Psoas muscle (tissue), 8 donors: ENCODE data around the gene NFKB1. TPM values are rescaled to one million over a fixed set of nuclear protein-coding genes. Genes with fewer than 3 reads are reported as not detected.

Source experiments
- ATAC-seq, 4 donors: fragments of 200-7000 bp; cut with Tn5 transposase; one replicate each; pipeline ENCODE4 v1.9.1; 2020; ENCODE audit warnings: moderate library complexity in 3 of 4, mild to moderate bottlenecking in 2 of 4
- DNase-seq, 2 donors: peaks; one replicate each; pipeline ENCODE4 v3.0.0-alpha.2; 2020
- H3K27ac ChIP-seq: fragments of 200-600 bp; one replicate; pipeline ENCODE4 v1.8.0; 2022
- H3K27me3 ChIP-seq, 3 donors: fragments of 200-600 bp in 1 of 3; one replicate each; pipeline versions ENCODE4 v1.6.1 to v1.8.0; 2013 to 2022; ENCODE audit warnings: low read length in 2 of 3, mild to moderate bottlenecking in 2 of 3, moderate library complexity in 1 of 3; ENCODE audit not compliant: insufficient read depth in 3 of 3
- H3K36me3 ChIP-seq, 2 donors: fragments of 200-600 bp in 1 of 2; one replicate each; pipeline versions ENCODE4 v1.6.1 to v1.8.0; 2013 to 2022; ENCODE audit warnings: low read depth in 1 of 2, mild to moderate bottlenecking in 1 of 2, moderate library complexity in 1 of 2; ENCODE audit not compliant: insufficient read depth in 1 of 2
- H3K4me1 ChIP-seq: fragments of 200-600 bp; one replicate; pipeline ENCODE4 v1.8.0; 2022
- H3K4me3 ChIP-seq: fragments of 200-600 bp; one replicate; pipeline ENCODE4 v1.8.0; 2022; ENCODE audit warnings: mild to moderate bottlenecking
- H3K9me3 ChIP-seq: fragments of 200-600 bp; one replicate; pipeline ENCODE4 v1.8.0; 2022
- CTCF ChIP-seq: fragments of 200-600 bp; IDR thresholded peaks from one replicate; pipeline ENCODE4 v1.8.0; 2022; ENCODE audit warnings: antibody characterized with exemption
- WGBS, 3 donors: extraction: QIAGEN DNeasy Blood & Tissue Kit; methylation state at CpG; one replicate each; pipeline versions ENCODE4 v1.1.6 to v1.1.7; 2013; 5-methylcytosine and 5-hydroxymethylcytosine counted together
- intact Hi-C, 2 donors: fragments of 100-400 bp; cut with DNase I; formaldehyde crosslinking; loops; one replicate each; pipeline versions ENCODE4 v1.11.0 to v1.14.2; 2022
- polyA plus RNA-seq, 3 donors: library from polyadenylated mRNA; stranded (reverse); fragments of 200-250 nt; gene quantifications; one replicate each; pipeline ENCODE4 v1.2.3, GENCODE V29; 2013
- total RNA-seq, 4 donors: library from RNA; stranded (reverse); fragmentation: NEBNext Ultra II Directional in 2 of 4; extraction: Animal tissue kit (Norgen Biotek cat#: 25700) in 2 of 4; gene quantifications; one replicate each; pipeline versions ENCODE4 v1.2.1 to v1.2.4, GENCODE V29; 2021 to 2023
- donor health status: healthy with polysubstance abuse.
- donor health status: DM: no; HTN: no; CAD: no; lungs with moderate emphysema.
- donor health status: Bipolar disorder and iron deficiency.
- donor health status: healthy.
- donor health status: DM: yes; HTN: yes; CAD: no.
- donor health status: DM: no; HTN: no; CAD: no.
- donor health status: DM: no; HTN: no; CAD: no.
- donor health status: DM: yes; HTN: yes; CAD: no.

The NFKB1 gene
- total and polyA plus RNA-seq, 7 donors = 11.7 to 47.5 (median 20.1) TPM

- intact Hi-C loops = no loop called here
- no peak for TF ChIP-seq CTCF
- ATAC-seq (no peak), DNase-seq (no peak)
- no peak overlapping the region for H3K4me3 ChIP-seq
- H3K36me3 ChIP-seq = peaks cover 12 to 98% of the 10 kb centered on the region in 2 donors
- H3K9me3 ChIP-seq = no peaks in the 10 kb centered on the region
- 46 to 81% (median 56%) methylated on average over 2 of the region's 2 CpGs for WGBS, 3 donors
- no peak overlapping the region for H3K27ac ChIP-seq
- H3K4me1 ChIP-seq = no peaks in the 10 kb centered on the region
- no peaks in the 10 kb centered on the region for H3K27me3 ChIP-seq
Observed at GRCh38 chr4:102594000-102594399, 92.8 kb downstream of the NFKB1 start.

GRCh38 chr4:102596532-102596931 is 95.4 kb downstream of the NFKB1 start:
- no peak for ATAC-seq
- intact Hi-C loops = no loop called here
- H3K36me3 ChIP-seq = peaks cover 11 to 99% of the 10 kb centered on the region in 2 donors

GRCh38 chr4:102598086-102598761 is 97.1 kb downstream of the NFKB1 start:
- no peak overlapping the region for H3K27ac ChIP-seq
- no peaks in the 10 kb centered on the region for H3K9me3 ChIP-seq
- H3K4me3 ChIP-seq = no peak overlapping the region
- no peak for TF ChIP-seq CTCF
- DNase-seq = no peak
- H3K27me3 ChIP-seq = no peaks in the 10 kb centered on the region
- intact Hi-C loops = no loop called here
- 96 to 97% (median 96%) methylated on average over 1 of the region's 1 CpG for WGBS, 3 donors
- H3K36me3 ChIP-seq = peaks cover 14 to 100% of the 10 kb centered on the region in 2 donors
- no peaks in the 10 kb centered on the region for H3K4me1 ChIP-seq
- ATAC-seq = no peak

More at GRCh38 chr4:102596532-102596931, 95.4 kb downstream of the NFKB1 start:
- no peak for DNase-seq
- H3K9me3 ChIP-seq = no peaks in the 10 kb centered on the region
- 92 to 95% (median 93%) methylated on average over 4 of the region's 4 CpGs for WGBS, 3 donors
- no peaks in the 10 kb centered on the region for H3K27me3 ChIP-seq
- no peak for TF ChIP-seq CTCF
- no peak overlapping the region for H3K4me3 ChIP-seq
- H3K27ac ChIP-seq = no peak overlapping the region
- no peaks in the 10 kb centered on the region for H3K4me1 ChIP-seq

- WGBS, 3 donors = 84 to 96% (median 89%) methylated on average over 6 of the region's 6 CpGs
- Histone ChIP-seq H3K9me3 (no peaks in the 10 kb centered on the region), H3K27me3 (no peaks in the 10 kb centered on the region), H3K4me1 (no peaks in the 10 kb centered on the region), H3K4me3 (no peak overlapping the region), H3K27ac (no peak overlapping the region), H3K36me3 (peaks cover 12 to 100% of the 10 kb centered on the region in 2 donors)
- ATAC-seq = no peak
- TF ChIP-seq CTCF = no peak
- intact Hi-C loops = no loop called here
- DNase-seq = no peak
Observed at GRCh38 chr4:102598762-102599374, 97.7 kb downstream of the NFKB1 start.
